ENCODE measurements around the gene TXNL4B.

DNA sequence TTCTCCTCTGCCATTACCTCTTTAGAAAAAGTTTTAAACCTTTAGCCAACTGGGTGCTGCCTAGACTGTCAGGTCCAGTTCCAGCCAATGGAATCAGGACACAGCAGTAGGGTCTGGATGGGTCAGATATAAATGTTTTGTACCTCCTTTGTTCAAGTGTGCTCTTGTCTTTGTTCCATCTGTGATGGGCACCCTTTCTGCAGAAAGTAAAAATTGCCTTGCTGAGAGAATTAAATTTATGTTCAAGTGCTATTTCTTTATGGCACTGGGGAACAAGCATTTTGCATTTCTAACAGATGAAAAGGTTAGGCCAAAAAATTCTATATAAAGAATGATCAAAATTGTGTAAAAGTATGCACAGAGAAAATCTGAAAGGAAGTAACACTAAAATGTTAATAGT lies 44.3 kb downstream of the TXNL4B start:
- TF ChIP-seq RAD21 (IDR thresholded peaks at IDR 0.05) (no peak), YY1 (IDR thresholded peaks at IDR 0.05) (no peak), SP1 (IDR thresholded peaks at IDR 0.05) (no peak), RXRA (IDR thresholded peaks at IDR 0.05) (no peak), HNF4A (conservative IDR thresholded peaks at IDR 0.05) (no peak), TAF1 (conservative IDR thresholded peaks at IDR 0.05) (no peak), GABPA (IDR thresholded peaks at IDR 0.05 in 1 of 2, conservative IDR thresholded peaks at IDR 0.05 in 1 of 2) (no peak), HNF4G (IDR thresholded peaks at IDR 0.05) (no peak), NR2F2 (IDR thresholded peaks at IDR 0.05) (no peak), FOXA1 (IDR thresholded peaks at IDR 0.05) (no peak)
- TF ChIP-seq, protein P1, sequence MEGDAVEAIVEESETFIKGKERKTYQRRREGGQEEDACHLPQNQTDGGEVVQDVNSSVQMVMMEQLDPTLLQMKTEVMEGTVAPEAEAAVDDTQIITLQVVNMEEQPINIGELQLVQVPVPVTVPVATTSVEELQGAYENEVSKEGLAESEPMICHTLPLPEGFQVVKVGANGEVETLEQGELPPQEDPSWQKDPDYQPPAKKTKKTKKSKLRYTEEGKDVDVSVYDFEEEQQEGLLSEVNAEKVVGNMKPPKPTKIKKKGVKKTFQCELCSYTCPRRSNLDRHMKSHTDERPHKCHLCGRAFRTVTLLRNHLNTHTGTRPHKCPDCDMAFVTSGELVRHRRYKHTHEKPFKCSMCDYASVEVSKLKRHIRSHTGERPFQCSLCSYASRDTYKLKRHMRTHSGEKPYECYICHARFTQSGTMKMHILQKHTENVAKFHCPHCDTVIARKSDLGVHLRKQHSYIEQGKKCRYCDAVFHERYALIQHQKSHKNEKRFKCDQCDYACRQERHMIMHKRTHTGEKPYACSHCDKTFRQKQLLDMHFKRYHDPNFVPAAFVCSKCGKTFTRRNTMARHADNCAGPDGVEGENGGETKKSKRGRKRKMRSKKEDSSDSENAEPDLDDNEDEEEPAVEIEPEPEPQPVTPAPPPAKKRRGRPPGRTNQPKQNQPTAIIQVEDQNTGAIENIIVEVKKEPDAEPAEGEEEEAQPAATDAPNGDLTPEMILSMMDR (IDR thresholded peaks at IDR 0.05; ENCODE audit: low read depth, low read length, missing input control): no peak
- TF ChIP-seq, protein P2, sequence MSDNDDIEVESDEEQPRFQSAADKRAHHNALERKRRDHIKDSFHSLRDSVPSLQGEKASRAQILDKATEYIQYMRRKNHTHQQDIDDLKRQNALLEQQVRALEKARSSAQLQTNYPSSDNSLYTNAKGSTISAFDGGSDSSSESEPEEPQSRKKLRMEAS (IDR thresholded peaks at IDR 0.05): no peak
- TF ChIP-seq, protein P3, sequence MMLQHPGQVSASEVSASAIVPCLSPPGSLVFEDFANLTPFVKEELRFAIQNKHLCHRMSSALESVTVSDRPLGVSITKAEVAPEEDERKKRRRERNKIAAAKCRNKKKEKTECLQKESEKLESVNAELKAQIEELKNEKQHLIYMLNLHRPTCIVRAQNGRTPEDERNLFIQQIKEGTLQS (IDR thresholded peaks at IDR 0.05): no peak
- TF ChIP-seq, protein P4, sequence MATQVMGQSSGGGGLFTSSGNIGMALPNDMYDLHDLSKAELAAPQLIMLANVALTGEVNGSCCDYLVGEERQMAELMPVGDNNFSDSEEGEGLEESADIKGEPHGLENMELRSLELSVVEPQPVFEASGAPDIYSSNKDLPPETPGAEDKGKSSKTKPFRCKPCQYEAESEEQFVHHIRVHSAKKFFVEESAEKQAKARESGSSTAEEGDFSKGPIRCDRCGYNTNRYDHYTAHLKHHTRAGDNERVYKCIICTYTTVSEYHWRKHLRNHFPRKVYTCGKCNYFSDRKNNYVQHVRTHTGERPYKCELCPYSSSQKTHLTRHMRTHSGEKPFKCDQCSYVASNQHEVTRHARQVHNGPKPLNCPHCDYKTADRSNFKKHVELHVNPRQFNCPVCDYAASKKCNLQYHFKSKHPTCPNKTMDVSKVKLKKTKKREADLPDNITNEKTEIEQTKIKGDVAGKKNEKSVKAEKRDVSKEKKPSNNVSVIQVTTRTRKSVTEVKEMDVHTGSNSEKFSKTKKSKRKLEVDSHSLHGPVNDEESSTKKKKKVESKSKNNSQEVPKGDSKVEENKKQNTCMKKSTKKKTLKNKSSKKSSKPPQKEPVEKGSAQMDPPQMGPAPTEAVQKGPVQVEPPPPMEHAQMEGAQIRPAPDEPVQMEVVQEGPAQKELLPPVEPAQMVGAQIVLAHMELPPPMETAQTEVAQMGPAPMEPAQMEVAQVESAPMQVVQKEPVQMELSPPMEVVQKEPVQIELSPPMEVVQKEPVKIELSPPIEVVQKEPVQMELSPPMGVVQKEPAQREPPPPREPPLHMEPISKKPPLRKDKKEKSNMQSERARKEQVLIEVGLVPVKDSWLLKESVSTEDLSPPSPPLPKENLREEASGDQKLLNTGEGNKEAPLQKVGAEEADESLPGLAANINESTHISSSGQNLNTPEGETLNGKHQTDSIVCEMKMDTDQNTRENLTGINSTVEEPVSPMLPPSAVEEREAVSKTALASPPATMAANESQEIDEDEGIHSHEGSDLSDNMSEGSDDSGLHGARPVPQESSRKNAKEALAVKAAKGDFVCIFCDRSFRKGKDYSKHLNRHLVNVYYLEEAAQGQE (IDR thresholded peaks at IDR 0.05): no peak
